HG03066 (cell line): ENCODE measurements around the gene LRG1.
"Not testable (repeated sequence)": the region's sequence is repeated elsewhere in the genome, so short reads cannot be mapped to it uniquely, and the experiment has no call there.

Experiments
- ATAC-seq: cut with Tn5 transposase; IDR thresholded peaks from one replicate; pipeline ENCODE4 v1.9.1; 2021; ENCODE audit warnings: low read depth; ENCODE audit not compliant: unreplicated experiment

LRG1 gene

DNA sequence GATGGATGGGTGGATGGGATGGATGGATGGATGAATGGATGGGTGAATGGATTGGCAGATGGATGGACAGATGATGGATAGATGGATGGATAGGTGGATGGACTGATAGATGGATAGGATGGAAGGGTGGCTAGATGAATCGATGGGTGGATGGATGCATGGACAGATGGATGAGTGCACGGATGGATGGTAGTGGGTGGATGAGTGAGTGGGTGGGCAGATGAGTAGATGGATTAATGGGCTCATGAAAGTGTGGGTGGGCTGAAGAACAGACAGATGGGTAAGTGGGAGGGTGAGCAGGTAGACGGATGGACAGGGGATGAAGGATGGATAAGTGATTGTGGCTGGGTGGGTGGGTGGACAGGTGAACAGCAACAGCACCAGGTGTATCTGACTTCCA, 13.9 kb upstream of the LRG1 start:
- no peak for ATAC-seq

- ATAC-seq: no peak
Measured at GRCh38 chr19:4553092-4553695, 13.4 kb upstream of the LRG1 start.

DNA sequence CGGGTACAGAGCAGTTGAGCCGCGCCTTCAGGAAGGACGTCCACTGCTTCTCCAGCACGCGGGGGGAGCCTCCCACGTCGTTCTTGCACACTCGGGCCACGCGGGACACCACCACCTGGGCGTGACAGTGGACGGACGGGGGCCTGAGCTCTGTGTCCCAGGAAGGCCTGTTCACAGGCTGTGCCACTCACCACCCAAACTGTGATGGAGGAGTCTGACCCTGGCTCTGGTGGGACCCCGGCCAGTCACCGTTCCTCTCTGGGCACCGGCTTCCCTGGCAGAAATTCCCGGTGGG, 12.6 kb upstream of the LRG1 start:
- no peak for ATAC-seq

GRCh38 chr19:4550479-4551050, 10.7 kb upstream of the LRG1 start:
- no peak for ATAC-seq

DNA sequence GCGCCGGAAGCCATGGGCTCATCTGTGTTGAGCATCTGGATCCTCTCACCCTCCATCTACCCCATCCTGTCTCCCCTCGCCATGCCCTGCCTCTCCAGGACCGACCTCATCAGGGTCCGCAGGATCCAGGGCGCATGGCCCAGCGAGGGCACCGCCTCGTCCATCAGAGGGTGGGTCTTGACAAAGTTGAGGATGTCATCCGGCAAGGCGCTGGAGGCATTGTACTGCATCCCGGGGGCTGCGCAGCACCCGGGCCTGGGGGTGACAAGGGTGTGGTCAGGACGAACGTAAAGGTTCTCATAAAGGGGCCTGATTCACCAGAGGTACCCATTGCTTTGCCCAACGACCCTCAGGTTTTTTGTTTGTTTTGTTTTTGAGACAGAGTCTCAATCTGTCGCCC, 10.2 kb upstream of the LRG1 start:
- no peak for ATAC-seq

- ATAC-seq: no peak
Measured at GRCh38 chr19:4548238-4548584, 8.4 kb upstream of the LRG1 start.

- ATAC-seq: no peak
Measured at GRCh38 chr19:4547303-4548237, 7.7 kb upstream of the LRG1 start.

- ATAC-seq: no peak
Measured at GRCh38 chr19:4543842-4544647, 4.2 kb upstream of the LRG1 start.

- no peak for ATAC-seq
Measured at GRCh38 chr19:4542896-4543841, 3.3 kb upstream of the LRG1 start.

- ATAC-seq: not testable (repeated sequence)
Measured at GRCh38 chr19:4541806-4542145, 1.9 kb upstream of the LRG1 start.

GRCh38 chr19:4541114-4541805, 1.4 kb upstream of the LRG1 start:
- no peak for ATAC-seq

- no peak for ATAC-seq
Measured at GRCh38 chr19:4539169-4539692, 605 bp downstream of the LRG1 start.

DNA sequence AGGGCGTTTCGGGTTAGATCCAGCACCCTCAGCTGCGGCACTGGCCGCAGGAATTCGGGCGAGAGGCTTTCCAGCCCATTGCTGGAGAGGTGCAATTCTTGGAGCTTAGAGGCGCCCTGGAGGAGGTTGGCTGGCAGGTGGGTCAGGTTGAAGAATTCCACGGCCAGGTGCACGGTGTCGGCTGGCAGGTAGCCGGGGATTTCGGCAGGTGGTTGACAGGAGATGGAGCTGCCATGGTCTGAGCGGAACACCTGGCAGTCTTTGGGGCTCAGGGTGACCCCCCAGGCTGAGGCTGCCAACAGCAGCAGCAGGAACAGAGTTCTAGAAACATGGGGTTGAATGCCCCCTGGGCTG, 1.3 kb downstream of the LRG1 start:
- ATAC-seq: no peak

DNA sequence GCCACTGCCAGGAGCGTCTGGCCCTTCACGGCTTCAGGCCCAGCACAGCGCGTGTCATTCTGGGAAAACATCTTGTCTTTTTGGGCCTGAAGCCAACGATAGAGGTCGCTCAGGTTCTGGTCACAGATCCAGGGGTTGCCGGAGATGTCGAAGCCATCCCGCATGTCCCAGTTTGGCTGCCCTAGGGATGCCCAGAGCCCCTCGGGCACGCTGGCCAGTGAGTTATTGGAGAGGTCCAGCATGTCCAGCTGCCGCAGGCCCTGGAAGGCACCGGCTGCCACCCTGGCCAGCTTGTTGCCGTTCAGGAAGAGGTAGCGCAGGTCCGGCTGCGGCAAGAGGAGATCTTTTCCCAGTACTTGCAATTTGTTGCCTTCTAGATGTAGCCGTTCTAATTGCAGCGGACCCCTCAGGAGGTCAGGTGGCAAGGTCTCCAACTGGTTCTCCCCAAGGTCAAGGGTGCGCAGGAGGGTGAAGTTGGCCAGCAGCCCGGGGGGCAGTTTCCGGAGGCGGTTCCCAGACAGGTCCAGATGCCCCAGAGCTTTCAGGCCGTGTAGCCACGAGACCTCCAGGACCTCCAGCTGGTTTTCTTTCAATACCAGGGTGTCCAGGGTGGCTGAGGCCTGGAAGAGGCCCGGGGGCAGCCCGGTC, 1.8 kb downstream of the LRG1 start:
- no peak for ATAC-seq

DNA sequence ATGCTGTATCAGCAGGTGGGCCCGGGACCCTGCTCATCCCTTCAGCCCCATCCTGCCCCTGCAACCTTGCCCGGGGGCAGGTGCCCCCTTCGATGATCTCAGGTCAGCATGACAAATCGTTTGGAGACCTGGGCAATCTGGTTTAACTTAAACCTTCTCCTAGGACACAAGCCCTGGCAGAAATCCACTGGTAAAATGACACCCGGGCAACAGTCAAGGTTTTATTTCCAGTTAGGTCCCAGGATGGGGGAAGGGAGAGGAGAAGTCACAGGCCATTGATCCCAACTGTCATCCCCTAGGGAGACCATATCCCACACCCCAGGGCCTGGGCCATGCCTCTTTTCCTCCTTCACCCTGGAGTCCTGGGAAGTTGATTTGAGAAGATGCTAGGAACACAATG, 3.0 kb downstream of the LRG1 start:
- ATAC-seq: no peak

GRCh38 chr19:4534836-4535658, 4.8 kb downstream of the LRG1 start, which contains the start of gene PLIN5:
Gene PLIN5 (minus strand): TSS chr19:4535224. CDS start chr19:4534074, 1,150 bp downstream.
- no peak for ATAC-seq

DNA sequence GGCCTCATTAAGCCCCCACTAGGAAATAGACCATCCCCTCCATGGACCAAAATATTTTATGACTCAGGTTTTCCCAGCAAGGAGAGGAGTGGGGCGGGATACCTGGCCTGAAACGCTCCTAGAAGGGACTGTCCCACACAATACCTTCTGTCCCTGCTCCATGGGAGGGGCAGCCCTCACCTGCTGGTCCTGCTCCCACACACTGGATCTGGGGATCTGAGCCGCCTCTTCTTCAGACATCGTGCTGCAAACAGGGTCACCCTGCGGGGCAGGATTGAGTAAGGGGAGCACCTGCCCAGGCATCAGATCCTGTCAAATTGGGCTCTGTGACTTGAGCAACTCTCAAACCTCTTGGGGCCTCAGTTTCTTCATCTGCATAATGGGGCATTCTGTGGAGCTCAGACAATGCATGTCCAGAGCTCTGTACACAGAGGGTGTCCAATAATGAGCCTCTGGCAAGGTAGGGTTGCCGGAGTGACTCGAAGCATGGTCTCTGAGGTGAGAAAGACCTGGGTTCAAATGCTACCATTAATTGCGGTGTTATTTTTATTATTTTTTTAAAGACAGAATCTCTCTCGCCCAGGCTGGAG, 5.9 kb downstream of the LRG1 start:
- no peak for ATAC-seq

DNA sequence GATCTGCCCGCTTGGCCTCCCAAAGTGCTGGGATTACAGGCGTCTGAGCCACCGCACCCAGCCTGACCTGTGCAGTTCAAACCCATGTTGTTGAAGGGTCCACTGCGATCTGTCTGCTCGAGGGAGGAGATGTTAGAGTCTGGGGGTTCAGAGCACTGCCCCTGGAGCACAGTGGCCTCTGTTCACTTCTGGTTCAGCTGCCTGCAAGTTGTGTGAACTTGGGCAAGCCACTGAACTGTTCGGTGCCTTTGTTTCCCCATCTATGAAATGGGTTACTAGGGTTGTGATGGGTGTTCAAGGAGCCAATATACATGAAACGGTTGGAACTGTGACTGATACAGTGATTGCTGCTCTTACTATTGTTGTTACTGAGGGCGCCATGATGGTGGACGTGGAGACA, 6.5 kb downstream of the LRG1 start:
- no peak for ATAC-seq
